Fibroblast of upper back skin (primary cell): Measurements from ENCODE around the gene SCGB2B2.
"Not testable (repeated sequence)": the region's sequence is repeated elsewhere in the genome, so short reads cannot be mapped to it uniquely, and the experiment has no call there.

Experiments
- DNase-seq: peaks from one replicate; pipeline ENCODE4 v3.0.0-alpha.2; 2013

The SCGB2B2 gene, protein sequence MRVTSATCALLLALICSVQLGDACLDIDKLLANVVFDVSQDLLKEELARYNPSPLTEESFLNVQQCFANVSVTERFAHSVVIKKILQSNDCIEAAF

DNA sequence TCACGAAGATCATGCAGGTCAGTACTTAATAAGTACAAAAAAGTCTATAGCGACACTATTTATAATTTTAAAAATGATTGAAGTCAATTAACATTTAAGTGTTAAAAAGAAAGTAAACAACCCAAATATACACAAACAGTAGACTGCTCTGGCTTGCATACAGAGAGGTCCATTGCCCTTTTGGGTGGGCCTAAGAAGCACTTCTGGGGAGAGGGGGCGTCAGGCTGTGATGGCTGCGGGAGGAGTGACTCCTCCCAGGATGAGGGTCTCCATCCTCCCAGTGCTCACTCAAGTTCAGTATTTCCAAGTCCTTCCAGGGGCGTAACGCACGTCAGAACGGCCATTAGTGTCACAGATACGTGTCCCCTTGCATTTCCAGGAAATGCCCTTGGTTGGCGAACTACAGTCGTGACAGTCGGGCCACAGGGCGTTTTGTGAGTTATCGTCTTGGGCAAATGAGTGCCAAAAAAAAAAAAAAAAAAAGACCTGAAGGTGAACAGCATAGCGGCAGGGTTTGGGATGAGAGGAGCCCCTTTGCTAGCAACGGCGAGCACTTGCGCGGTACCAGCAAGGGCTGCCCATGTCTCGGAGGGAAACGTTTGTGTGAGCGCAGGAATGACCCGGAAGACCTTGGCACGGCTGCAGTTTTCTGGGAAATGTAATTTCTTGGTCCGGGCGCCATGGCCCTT is at the start of gene SCGB2B2:
SCGB2B2 (minus strand) TSS at position 463 of the 689 bp plus-strand sequence. CDS start 82,596 bp downstream, outside the sequence.
- no peak for DNase-seq

DNA sequence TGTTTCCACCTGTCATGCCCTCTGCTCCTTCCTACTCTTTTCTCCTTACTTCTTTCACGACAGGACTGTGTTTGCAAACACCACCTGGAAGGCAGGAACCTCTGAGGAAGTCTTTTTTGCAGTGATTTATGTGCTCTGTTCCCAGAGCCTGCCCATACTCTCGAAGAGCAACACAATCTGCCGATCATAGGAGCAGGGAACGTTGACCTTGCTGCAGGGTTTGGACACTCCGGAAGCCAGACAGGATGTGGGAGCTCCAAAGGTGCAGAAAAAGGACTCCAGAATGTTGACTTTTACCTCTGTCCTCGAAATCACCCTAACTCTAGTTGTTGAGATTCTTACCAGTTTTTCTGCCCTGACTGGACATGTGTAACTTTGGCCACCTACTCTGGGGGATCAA is 48.4 kb upstream of the SCGB2B2 start:
- DNase-seq, result no peak

DNA sequence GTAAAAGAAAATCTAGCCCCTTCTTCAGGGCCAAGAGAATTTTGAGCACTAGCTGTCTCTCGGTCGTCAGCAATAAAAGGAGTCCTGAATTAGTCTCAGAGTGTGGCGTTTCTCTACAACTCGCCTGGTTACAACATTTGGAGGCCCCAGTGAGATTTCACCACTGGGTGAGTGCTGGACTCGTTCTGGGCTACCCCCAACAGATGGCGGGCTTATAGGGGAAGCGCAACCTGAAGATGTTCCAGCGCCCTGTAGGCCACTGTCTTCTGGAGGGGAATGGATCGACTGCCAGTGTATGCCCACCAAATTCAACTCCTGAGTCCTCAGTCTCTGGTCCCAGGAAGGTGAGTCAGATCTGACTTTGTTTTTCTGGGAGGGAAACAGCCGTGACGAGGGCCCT is 45.4 kb upstream of the SCGB2B2 start:
- DNase-seq, result no peak

DNA sequence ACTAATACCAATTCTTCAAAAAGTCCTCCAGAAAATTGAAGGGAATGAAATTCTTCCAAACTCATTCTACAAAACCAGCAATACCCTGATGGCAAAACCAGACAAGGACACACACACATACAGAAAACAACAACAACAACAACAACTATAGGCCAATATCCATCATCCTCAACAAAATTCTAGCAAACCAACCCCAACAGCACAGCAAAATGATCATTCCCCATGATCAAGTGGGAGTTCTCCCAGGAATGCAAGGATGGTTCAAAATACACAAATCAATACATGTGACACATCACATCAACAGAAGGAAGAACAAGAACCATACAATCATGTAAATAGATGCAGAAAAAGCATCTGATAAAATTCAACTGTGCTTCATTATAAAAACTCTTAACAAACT is 38.4 kb upstream of the SCGB2B2 start:
- DNase-seq, result no peak

DNA sequence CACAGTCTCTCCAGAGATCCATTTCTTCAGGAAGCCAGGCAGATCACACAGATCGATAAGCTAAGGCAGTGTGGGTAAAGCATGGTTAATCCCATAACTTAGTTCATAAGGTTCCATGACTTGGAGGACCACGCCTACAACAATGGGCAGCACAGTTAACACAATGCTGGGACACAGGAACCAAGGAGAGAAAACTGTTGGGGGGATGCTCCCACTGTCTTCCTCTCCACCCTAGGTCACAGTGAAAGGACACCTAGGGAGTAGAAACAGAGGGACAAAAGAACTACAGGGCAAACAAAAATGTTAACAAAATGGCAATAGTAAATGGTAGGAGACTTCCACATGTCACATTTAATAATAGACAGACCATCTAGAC is 36.3 kb upstream of the SCGB2B2 start:
- DNase-seq, result no peak

DNA sequence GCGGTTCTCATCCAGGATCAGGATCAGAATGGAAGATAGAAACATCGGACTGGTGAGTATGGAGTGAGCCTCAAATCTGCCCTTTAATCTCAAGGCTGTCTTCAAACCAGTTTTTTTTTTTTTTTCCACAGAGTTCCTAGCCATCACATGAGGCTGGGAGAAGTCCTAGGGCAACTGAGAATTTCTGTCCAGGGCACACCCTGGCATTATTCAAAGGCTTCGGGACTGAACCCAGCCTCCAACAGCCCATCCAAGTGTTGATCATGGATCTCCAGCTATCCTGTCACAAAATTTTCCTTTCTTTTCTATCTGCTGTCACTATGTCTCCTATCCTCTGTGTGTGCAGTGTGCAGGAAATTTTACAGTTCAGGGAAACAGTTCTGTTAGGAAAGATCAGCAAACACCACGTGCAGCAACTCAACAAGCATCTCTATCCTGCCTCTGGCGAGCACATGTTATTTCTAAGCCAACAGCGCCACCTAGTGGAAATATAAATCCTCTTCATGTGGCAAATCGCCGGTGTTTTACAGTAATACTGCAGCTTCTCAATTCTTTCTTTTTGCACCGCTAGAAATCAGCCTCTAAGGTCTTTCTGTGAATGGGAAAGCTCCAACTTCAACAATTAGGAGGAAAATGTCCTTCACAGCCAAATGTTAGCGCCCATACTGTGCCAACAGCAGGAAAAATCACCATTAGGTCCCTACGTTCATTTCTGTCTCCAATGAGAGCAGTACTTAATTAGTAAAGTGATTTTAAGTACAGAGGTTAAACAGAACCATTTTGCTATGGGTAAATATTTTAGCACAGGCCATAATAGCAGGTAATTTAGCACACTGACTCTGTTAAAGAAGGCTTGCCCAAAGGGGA is 35.7 kb upstream of the SCGB2B2 start:
- DNase-seq, result peak; percentile 65

DNA sequence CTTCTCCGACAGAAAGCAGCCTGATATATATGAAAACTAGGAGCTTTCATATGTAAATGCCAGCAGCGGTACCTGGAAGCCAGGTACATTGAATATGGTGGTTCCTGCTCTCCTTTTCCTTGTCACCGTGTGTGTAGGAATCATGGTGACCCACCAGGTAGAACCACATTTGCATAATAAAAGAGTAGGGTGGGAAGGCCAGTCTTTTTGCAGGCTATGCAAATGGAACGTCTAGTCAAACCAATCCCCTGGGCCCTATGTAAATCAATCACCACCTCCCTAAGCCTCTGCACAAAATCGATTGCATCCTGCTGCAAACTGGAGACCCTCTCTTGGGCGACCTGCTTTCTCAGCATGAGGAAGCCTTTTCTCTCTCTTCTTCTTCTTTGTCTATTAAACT is 34.9 kb upstream of the SCGB2B2 start:
- DNase-seq, result no peak

DNA sequence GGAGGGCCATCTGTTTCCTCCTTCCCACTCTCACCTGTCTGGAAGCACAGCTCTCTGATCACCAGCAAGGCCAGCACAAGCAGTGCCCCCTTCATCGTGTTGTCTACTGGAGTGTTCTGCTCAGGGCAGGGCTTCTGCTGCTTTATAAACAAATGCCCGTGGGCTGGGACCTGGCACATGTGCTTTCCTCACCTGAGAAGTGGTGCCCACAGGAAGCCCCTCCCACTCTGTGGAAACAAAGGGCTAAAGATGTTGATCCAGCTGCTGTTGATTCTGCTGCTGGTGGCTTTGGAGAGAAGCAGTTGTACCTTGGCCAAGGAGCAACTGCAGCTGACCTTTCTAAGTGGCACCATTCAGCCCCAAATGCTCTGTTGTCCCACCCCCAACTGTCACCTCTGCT is 30.7 kb upstream of the SCGB2B2 start:
- no peak for DNase-seq

DNA sequence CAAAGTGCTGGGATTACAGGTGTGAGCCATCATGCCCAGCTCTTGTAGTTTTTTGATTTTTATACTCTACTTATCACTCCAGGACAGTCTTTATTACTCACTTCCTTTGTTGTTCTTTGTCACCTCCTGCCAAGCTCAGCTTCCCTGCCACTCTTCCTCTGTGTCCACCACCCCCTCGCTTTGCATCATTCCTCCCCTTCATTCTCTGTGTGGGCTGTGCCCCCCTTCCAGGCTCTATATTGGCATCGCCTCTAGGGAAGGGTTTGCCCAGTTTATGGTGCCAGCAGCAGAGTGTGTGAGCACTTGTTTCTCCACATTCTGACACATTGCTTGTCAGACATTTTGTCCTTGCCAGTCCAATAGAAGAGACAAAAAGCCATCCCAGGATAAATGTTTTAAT is 15.6 kb upstream of the SCGB2B2 start:
- DNase-seq, result no peak

DNA sequence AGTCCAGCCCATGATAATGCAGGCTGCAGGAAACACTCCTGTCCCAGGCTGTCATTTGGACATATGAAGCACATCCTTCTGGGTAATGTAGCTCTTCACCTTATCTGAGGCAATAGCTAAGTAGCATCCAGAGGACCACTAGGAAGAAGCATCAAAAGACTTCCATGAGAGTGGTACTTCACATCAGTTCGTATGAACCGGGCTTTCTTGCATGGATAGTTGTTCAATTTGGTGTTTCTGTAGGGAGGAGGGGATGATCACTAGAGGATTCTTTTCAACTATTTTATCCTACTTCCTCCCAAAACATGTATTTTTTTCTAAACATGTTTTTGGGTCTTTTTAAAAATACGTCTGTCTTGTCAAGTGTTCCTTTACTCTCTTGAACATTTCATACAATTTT is 13.4 kb upstream of the SCGB2B2 start:
- no peak for DNase-seq

DNA sequence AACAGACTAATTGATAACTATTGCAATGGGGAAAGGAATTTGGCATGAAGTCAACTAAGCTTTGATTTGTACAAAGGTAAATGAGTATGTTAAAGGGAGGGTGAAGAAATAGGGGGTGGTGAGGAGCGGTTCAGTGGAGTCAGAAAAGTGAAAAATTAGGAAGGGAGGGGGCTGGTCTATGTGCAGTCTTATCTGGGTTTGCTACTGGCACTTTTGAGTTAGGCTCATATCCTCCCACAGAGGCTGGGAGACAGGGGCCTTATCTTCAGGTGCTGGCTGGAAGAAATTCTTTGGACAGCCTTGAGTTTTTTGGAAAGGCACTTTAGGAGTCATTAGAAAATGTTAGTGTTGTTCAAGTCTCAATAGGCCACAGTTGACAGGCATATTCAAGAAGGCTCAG is 11.6 kb upstream of the SCGB2B2 start:
- DNase-seq, result no peak

DNA sequence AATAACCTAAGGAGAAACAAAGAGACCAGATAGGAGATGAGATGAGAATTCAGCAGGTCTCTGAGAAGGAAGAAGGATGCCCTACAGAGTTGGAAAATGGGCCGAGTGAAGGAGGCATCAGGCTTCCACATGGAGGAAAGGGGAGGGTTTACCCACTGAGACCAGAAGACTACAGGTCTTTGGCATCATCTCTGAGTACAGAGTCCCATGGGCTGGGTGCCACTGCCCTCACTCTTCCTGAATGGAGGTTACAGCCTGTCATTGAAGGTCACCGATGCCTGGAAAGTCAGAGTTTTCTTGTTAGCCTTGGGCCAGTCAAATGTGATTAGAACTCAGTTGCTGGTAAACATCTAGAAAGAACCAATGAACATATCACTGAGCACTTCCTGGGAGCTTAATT is 10.4 kb upstream of the SCGB2B2 start:
- DNase-seq, result no peak

DNA sequence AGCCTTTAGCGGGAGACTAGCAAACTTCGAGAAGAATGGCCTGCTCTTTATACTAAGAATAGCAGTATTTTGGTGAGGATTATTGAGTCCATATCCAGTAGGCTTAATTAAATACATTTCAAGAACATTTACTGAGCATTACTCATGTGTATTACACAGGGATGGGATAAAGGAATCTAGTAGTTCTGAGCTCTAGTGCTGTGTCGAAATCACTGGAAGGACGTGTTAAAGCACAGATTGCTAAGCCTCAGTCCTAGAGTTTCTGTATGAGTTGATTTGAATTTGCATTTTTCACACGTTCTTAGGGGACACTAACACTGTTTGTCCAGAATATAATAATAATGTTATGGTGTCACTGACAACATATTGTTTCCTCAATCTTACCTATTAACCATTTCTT is 9.5 kb upstream of the SCGB2B2 start:
- no peak for DNase-seq

DNA sequence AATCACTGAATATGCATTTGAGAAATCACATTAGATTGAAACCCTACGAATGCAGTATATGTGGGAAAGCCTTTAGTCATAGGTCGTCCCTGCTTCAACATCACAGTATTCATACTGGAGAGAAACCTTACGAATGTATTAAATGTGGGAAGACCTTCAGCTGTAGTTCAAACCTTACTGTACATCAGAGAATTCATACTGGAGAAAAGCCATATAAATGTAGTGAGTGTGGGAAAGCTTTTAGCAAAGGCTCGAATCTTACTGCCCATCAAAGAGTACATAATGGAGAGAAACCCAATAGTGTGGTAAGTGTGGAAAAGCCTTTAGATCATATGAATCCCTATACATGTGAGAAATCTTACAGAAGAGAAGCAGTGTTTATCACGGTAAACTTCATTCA is 8.3 kb upstream of the SCGB2B2 start:
- DNase-seq, result not testable (repeated sequence)

DNA sequence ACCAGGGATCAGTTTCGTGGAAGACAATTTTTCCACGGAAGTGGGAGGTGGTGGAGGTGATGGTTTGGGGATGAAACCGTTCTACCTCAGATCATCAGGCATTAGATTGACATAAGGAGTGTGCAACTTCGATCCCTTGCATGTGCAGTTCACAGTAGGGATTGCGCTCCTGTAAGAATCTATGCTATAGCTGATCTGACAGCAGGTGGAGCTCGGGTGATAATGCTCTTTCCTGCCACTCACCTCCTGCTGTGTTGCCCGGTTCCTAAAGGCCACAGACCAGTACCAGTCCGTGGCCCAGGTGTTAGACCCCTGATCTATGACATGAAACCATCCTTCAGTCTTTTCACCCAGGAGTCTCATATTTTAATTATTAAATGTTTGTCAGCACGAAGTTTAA is 4.5 kb upstream of the SCGB2B2 start:
- no peak for DNase-seq

DNA sequence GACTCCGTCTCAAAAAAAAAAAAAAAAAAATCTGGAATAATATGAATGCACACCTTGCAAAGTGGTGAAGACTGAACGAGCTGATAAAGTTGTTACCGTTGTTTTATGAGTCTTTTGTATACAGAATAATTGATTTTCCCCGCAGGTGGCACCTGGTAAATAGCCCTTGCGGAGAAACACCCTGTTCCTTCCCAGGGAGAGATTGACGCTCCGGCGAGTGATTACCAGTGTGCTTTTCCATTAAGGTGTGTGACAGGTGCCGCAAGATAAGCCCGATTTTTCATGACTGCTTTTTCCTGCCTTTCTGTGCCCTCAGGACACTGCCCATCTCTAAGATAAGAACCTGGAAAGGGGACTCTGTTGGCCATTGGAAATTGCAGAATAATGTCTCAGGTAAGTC is 1.5 kb upstream of the SCGB2B2 start:
- DNase-seq, result no peak

DNA sequence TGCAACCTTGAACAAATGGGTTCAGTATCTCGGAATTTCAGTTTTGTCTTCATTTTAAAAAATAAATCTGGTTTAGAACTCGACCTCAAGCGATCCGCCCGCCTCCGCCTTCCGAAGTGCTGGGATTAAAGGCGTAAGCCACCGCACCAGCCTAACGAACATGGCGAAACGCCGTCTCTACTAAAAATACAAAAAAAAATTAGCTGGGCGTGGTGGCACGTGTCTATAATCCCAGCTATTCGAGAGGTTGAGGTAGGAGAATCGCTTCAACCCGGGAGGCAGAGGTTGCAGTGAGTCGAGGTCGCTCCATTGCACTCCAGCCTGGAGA is 1.1 kb upstream of the SCGB2B2 start:
- no peak for DNase-seq

DNA sequence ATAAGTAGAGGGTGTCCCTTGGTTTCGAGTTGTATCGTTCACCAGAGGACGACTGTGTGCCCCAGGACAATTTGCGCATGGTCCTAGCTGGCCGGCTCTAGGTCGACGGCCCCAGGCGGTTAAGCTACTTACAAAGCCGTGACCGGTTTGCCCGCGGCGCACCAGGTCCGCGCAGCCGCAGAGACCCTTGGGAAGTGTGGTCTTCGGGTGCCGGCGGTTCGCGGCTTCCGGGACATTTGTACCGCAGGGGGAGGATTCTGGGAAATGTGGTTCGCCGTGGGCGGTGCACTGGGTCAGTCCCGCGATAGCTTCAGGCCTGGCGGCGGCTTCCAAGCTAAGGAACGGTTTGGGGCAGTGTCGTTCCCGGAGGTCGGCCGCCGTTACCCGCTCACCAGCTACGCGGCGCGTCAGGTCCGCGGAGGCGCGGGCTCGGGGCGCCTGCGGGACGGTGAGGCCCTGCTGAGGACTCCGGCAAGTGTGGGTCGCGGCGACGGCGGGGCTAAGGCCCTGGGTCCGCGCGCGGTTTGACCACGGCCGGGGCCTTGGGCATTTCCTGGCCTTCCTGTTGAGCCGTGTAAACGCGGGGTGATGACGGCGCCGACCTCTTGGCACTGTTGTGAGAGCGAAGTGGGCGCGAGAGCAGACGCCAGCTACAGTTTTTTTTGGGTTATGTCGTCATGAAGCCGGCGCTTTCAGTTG is 576 bp upstream of the SCGB2B2 start, which contains the start of gene ZNF302:
ZNF302 (plus strand) TSS at position 293 of the 699 bp plus-strand sequence. CDS start 1,127 bp downstream, outside the sequence.
- peak; percentile 97 for DNase-seq

DNA sequence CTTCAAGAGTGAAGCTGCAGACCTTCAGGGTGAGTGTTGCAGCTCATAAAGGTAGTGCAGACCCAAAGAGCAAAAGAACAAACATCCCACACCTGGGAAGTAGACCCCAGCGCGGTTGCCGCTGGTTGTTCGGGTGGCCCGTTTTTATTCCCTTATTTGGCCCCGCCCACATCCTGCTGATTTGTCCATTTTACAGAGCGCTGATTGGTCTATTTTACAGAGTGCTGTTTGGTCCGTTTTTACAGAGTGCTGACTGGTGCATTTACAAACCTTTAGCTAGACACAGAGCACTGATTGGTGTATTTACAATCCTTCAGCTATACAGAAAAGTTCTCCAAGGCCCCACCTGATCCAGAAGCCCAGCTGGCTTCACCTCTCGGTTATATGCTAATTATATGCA is 1.0 kb downstream of the SCGB2B2 start:
- no peak for DNase-seq

DNA sequence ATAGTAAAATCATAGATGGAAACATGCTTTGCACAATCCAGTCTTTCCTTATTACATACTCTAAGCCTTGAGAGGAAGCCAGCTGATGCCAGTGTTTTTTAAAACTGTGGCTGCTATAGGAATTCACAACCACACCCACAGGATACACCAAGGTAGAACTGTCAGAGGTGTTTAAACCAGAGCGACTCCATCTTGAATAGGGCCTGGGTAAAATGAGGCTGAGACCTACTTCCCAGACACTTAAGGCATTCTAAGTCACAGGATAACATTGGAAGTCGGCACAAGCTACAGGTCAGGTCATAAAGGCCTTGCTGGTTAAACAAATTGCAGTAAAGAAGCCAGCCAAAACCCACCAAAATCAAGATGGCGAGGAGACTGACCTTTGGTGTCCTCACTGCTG is 1.7 kb downstream of the SCGB2B2 start:
- no peak for DNase-seq

DNA sequence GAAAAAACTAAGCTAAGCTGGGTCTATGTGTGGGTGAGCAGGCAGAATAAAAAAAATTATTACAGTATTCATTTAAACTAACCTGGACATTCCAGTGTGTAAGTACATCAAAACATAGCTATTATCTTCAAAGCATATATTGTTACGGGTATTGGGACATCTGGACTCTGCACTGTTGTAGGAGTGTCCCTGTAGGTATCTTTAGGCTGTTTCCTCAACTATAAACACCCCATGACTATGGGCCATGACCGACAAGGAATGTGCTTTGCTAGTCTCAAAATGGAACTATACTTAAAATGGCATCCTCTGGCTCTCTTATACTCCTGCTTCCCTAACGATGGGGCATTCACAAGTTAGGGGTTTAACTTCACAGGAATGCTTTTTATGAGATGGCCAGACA is 3.4 kb downstream of the SCGB2B2 start:
- DNase-seq, result no peak

DNA sequence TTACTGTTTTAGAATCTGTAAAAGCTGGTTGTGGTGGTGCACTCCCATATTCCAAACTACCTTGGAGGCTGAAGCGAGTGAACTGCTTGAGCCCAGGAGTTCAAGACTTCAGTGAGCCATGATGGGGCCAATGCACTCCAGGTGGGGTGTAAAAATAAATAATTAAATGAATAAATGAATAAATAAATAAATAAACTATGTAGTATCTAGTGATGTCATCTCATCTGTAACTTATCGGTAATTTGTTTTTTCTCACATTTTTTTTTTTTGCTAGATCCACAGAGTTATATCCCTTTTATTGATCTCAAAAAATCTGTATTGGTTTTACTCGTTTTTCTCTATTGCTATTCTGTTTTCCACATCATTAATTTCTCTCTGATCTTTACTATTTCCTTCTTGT is 5.0 kb downstream of the SCGB2B2 start:
- no peak for DNase-seq

DNA sequence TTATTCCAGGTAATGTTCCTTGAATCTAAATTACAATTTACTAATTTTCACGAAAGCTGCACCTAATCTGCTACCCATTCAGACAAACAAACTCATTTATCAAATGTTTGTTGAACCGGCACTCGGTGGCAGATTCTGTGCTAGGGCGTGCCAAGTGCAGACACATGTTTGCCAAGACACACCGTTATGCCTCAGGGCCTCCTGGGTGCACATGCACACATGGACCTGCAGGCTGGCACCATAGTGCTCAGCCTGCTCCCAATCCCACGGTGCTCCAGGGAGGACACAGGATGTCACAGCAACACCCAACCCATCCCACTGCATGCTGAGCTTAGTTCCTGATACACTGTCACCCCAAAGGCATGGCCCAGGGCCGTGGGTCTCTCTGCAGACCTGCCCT is 7.7 kb downstream of the SCGB2B2 start:
- DNase-seq, result no peak

DNA sequence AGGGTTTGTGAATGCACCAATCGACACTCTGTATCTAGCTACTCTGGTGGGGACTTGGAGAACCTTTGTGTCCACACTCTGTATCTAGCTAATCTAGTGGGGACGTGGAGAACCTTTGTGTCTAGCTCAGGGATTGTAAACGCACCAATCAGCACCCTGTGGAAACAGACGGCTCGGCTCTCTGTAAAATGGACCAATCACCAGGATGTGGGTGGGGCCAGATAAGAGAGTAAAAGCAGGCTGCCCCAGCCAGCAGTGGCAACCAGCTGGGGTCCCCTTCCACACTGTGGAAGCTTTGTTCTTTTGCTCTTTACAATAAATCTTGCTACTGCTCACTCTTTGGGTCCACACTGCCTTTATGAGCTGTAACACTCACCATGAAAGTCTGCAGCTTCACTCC is 8.3 kb downstream of the SCGB2B2 start:
- not testable (repeated sequence) for DNase-seq
